ENCODE results near the gene CDA. TPM values are rescaled to one million over a fixed set of nuclear protein-coding genes. Genes with fewer than 3 reads are reported as not detected.
A peak's percentile ranks its signal among the peaks of the same experiment; 100 is the strongest.

The CDA gene
- total RNA-seq, 1 donor from 2014 or later: 0.79 TPM

GRCh38 chr1:20658166-20658915 lies 69.4 kb downstream of the CDA start:
- Histone ChIP-seq H3K4me3 (ENCODE audit: low read depth, low read length) (no peak overlapping the region), H3K36me3 (ENCODE audit: control insufficient read depth, insufficient read depth, low read length) (peaks cover 27% of the 10 kb centered on the region), H3K27me3 (ENCODE audit: control insufficient read depth, insufficient read depth, low read length) (no peaks in the 10 kb centered on the region)
- DNase-seq (ENCODE audit: low read depth): no peak
- TF ChIP-seq CTCF (IDR thresholded peaks at IDR 0.05; ENCODE audit: insufficient read depth, low read length, severe bottlenecking): no peak
- no peak for FAIRE-seq

GRCh38 chr1:20660363-20660762 lies 71.5 kb downstream of the CDA start:
- TF ChIP-seq CTCF (IDR thresholded peaks at IDR 0.05; ENCODE audit: insufficient read depth, low read length, severe bottlenecking): no peak
- DNase-seq (ENCODE audit: low read depth) (no peak), FAIRE-seq (no peak)
- Histone ChIP-seq H3K4me3 (ENCODE audit: low read depth, low read length) (peak overlapping the region; percentile 77), H3K36me3 (ENCODE audit: control insufficient read depth, insufficient read depth, low read length) (peaks cover 14% of the 10 kb centered on the region), H3K27me3 (ENCODE audit: control insufficient read depth, insufficient read depth, low read length) (no peaks in the 10 kb centered on the region)

DNA sequence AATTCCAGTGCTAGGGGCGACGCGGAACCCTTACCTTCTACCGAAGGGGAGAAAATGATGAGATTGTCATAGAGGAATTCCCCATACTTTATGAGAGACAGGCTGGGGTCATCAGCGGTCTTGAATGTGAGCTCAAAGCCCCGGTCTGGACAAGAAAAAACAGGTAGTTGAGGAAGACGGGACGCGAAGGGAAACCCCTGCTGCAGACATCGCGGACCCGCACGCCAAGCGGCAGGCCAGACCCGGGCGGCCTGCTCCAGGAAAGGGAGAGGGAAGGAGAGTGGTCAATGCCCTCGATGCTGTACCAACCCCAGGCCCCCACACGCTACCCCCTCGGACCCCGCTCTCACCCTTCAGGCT lies 71.9 kb downstream of the CDA start:
- FAIRE-seq (no peak), DNase-seq (ENCODE audit: low read depth) (no peak)
- no peaks in the 10 kb centered on the region for H3K27me3 ChIP-seq (ENCODE audit: control insufficient read depth, insufficient read depth, low read length)
- peak overlapping the region; percentile 77 for H3K4me3 ChIP-seq (ENCODE audit: low read depth, low read length)
- no peak for TF ChIP-seq CTCF (IDR thresholded peaks at IDR 0.05; ENCODE audit: insufficient read depth, low read length, severe bottlenecking)
- peaks cover 9% of the 10 kb centered on the region for H3K36me3 ChIP-seq (ENCODE audit: control insufficient read depth, insufficient read depth, low read length)

DNA sequence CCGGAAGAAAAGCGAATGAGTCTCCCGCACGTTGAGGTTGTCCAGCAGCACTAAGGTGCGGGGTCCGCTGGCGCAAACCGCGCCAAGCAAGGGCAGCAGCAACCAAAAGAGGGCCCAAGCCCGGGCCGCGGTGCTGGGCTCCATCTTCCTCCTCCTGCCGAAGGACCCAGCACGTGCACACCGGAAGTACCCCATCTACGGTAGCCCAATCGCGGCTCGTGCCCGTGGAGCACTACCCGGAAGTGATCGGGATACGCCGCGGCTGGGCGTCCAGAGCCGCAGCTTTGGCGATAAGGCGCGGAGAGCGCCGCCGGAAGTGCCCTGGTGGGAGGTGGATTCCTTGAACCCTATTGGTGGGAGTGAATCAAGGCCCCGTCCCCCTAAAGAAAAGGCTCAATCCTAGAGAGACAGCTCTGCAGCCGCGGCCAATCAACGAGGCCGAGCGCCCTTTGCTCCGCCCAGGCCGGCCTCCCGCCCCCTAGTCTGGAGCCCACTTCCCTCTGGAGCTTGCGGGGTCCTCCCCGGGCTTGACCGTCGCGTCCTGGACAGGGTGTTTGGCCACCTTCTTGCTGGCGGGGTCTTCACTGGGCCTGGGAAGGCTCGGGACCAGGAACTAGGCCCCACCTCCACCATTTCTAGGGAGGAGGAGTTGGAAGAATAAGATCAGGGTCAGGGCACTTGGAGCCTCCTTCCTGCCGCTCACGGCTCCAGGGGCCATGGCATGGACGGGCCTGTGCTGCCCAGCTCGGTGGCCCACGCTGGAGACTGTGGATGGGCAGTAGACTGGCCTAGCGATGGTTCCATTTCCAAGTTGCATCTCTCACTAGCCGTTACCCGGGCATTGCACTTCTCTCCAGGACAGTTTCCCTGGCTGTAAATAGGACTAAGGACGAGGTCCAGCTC lies 72.6 kb downstream of the CDA start, which contains the start of gene DDOST:
TSS of gene DDOST (minus strand) at position 163 of the 903 bp plus-strand sequence. CDS start at position 144, 19 bp downstream.
- H3K36me3 ChIP-seq (ENCODE audit: control insufficient read depth, insufficient read depth, low read length): peaks cover 5% of the 10 kb centered on the region
- no peaks in the 10 kb centered on the region for H3K27me3 ChIP-seq (ENCODE audit: control insufficient read depth, insufficient read depth, low read length)
- peak within 1 kb of the TSS; percentile 77 for H3K4me3 ChIP-seq (ENCODE audit: low read depth, low read length)
- FAIRE-seq (no peak), DNase-seq (ENCODE audit: low read depth) (peak; percentile 95)
- peak; percentile 72 for TF ChIP-seq CTCF (IDR thresholded peaks at IDR 0.05; ENCODE audit: insufficient read depth, low read length, severe bottlenecking)

GRCh38 chr1:20662110-20662475 lies 73.2 kb downstream of the CDA start:
- peak overlapping the region; percentile 77 for H3K4me3 ChIP-seq (ENCODE audit: low read depth, low read length)
- DNase-seq (ENCODE audit: low read depth): no peak
- no peak for TF ChIP-seq CTCF (IDR thresholded peaks at IDR 0.05; ENCODE audit: insufficient read depth, low read length, severe bottlenecking)
- H3K36me3 ChIP-seq (ENCODE audit: control insufficient read depth, insufficient read depth, low read length): peaks cover 5% of the 10 kb centered on the region
- no peaks in the 10 kb centered on the region for H3K27me3 ChIP-seq (ENCODE audit: control insufficient read depth, insufficient read depth, low read length)
- FAIRE-seq: peak; percentile 28

All from bronchial epithelial cell (primary cell).